ENCODE data around the gene IL20RA. TPM values are rescaled to one million over a fixed set of nuclear protein-coding genes. Genes with fewer than 3 reads are reported as not detected.

Gene IL20RA
- total and polyA plus RNA-seq, 2 of the 13 experiments (the other 11 are each of a cell fraction or from before 2014, with no cell fraction given): not detected

- no peak for TF ChIP-seq SOX6 (IDR thresholded peaks at IDR 0.05)
- peak; percentile 33; the same call in 1 of the 2 replicates for TF ChIP-seq SOX6 (CRISPR knock-in tag; IDR thresholded peaks at IDR 0.05)
- peak; percentile 56; the same call in 1 of the 2 replicates for TF ChIP-seq TFAP4 (IDR thresholded peaks at IDR 0.05; ENCODE audit: borderline replicate concordance, low read depth)
- TF ChIP-seq FOXP1 (IDR thresholded peaks at IDR 0.05): no peak
- peak; percentile 44; the same call in 1 of the 2 replicates for TF ChIP-seq FOXP1 (CRISPR knock-in tag; IDR thresholded peaks at IDR 0.05)
- TF ChIP-seq TRIM24 (CRISPR knock-in tag; IDR thresholded peaks at IDR 0.05): no peak
- no peak for TF ChIP-seq NBN (conservative IDR thresholded peaks at IDR 0.05)
- TF ChIP-seq KLF12 (CRISPR knock-in tag; IDR thresholded peaks at IDR 0.05; ENCODE audit: borderline replicate concordance): no peak
- TF ChIP-seq NCOA5 (CRISPR knock-in tag; IDR thresholded peaks at IDR 0.05): no peak
- TF ChIP-seq ZNF619 (CRISPR knock-in tag; IDR thresholded peaks at IDR 0.05): no peak
- TF ChIP-seq SRY (CRISPR knock-in tag; IDR thresholded peaks at IDR 0.05): no peak
- TF ChIP-seq SSRP1 (CRISPR knock-in tag; IDR thresholded peaks at IDR 0.05): no peak
- TF ChIP-seq ARNT2 (CRISPR knock-in tag; IDR thresholded peaks at IDR 0.05; ENCODE audit: low read depth): no peak
- no peak for TF ChIP-seq ZNF136 (CRISPR knock-in tag; IDR thresholded peaks at IDR 0.05; ENCODE audit: low read depth)
- TF ChIP-seq CBX5 (CRISPR knock-in tag; IDR thresholded peaks at IDR 0.05; ENCODE audit: borderline replicate concordance): no peak
- TF ChIP-seq, protein P1, sequence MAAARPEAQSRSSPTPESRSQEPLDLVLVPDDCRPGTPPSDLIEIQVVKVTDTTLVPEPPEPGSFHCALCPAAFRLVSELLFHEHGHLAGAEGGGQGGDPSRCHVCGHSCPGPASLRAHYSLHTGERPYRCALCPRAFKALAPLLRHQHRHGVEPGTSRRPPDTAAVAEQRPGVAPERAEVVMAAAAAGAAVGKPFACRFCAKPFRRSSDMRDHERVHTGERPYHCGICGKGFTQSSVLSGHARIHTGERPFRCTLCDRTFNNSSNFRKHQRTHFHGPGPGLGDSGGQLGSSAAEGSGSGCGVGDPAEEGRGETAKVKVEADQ (CRISPR knock-in tag; IDR thresholded peaks at IDR 0.05; ENCODE audit: borderline replicate concordance): no peak
- TF ChIP-seq, protein P2, sequence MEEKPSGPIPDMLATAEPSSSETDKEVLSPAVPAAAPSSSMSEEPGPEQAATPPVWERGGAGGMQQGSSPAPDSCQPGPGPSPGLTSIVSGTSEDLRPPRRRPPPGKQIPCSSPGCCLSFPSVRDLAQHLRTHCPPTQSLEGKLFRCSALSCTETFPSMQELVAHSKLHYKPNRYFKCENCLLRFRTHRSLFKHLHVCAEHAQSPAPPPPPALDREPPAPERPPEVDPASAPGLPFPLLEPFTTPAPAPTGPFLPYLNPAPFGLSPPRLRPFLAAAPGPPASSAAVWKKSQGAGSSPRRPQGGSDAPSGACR (CRISPR knock-in tag; IDR thresholded peaks at IDR 0.05): no peak
- TF ChIP-seq JUND (CRISPR knock-in tag; IDR thresholded peaks at IDR 0.05): no peak
- no peak for TF ChIP-seq ZFP41 (CRISPR knock-in tag; IDR thresholded peaks at IDR 0.05; ENCODE audit: borderline replicate concordance)
- 0 out of 2 replicates have a peak, but pooled peaks have one; percentile 16 for TF ChIP-seq PITX1 (CRISPR knock-in tag; IDR thresholded peaks at IDR 0.05)
- TF ChIP-seq, protein P3, sequence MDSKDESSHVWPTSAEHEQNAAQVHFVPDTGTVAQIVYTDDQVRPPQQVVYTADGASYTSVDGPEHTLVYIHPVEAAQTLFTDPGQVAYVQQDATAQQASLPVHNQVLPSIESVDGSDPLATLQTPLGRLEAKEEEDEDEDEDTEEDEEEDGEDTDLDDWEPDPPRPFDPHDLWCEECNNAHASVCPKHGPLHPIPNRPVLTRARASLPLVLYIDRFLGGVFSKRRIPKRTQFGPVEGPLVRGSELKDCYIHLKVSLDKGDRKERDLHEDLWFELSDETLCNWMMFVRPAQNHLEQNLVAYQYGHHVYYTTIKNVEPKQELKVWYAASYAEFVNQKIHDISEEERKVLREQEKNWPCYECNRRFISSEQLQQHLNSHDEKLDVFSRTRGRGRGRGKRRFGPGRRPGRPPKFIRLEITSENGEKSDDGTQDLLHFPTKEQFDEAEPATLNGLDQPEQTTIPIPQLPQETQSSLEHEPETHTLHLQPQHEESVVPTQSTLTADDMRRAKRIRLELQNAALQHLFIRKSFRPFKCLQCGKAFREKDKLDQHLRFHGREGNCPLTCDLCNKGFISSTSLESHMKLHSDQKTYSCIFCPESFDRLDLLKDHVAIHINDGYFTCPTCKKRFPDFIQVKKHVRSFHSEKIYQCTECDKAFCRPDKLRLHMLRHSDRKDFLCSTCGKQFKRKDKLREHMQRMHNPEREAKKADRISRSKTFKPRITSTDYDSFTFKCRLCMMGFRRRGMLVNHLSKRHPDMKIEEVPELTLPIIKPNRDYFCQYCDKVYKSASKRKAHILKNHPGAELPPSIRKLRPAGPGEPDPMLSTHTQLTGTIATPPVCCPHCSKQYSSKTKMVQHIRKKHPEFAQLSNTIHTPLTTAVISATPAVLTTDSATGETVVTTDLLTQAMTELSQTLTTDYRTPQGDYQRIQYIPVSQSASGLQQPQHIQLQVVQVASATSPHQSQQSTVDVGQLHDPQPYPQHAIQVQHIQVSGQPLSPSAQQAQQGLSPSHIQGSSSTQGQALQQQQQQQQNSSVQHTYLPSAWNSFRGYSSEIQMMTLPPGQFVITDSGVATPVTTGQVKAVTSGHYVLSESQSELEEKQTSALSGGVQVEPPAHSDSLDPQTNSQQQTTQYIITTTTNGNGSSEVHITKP (CRISPR knock-in tag; IDR thresholded peaks at IDR 0.05; ENCODE audit: low read depth): no peak
- TF ChIP-seq, protein P4, sequence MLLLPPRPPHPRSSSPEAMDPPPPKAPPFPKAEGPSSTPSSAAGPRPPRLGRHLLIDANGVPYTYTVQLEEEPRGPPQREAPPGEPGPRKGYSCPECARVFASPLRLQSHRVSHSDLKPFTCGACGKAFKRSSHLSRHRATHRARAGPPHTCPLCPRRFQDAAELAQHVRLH (CRISPR knock-in tag; IDR thresholded peaks at IDR 0.05; ENCODE audit: borderline replicate concordance, low read depth): no peak
- TF ChIP-seq ZNF703 (CRISPR knock-in tag; IDR thresholded peaks at IDR 0.05; ENCODE audit: borderline replicate concordance): no peak
- no peak for TF ChIP-seq NONO (IDR thresholded peaks at IDR 0.05)
- no peak for TF ChIP-seq NONO (CRISPR knock-in tag; conservative IDR thresholded peaks at IDR 0.05)
- TF ChIP-seq ATF7 (IDR thresholded peaks at IDR 0.05): no peak
- no peak for TF ChIP-seq ATF7 (CRISPR knock-in tag; IDR thresholded peaks at IDR 0.05)
- no peak for TF ChIP-seq ZNF34 (CRISPR knock-in tag; IDR thresholded peaks at IDR 0.05; ENCODE audit: borderline replicate concordance)
- TF ChIP-seq CCAR2 (optimal IDR thresholded peaks at IDR 0.05; ENCODE audit: low read depth, low read length): no peak
Observed at GRCh38 chr6:136994782-136995181, 50.0 kb downstream of the IL20RA start (continued).
